Heart left ventricle (tissue), 13 donors: ENCODE measurements around the gene ESPNL.

Source experiments
- CTCF ChIP-seq, 12 donors: fragments of 200-600 bp; sonication (generic) in 4 of 12; IDR thresholded peaks; one replicate each; pipeline versions ENCODE4 v1.5.0 to v1.8.0; 2018 to 2022; ENCODE audit warnings: antibody characterized with exemption in 12 of 12, mild to moderate bottlenecking in 5 of 12
- POLR2A ChIP-seq, 2 donors: fragments of 450-650 bp; IDR thresholded peaks; one replicate each; pipeline ENCODE4 v1.6.1; 2017; ENCODE audit warnings: antibody characterized with exemption in 2 of 2, mild to moderate bottlenecking in 2 of 2, moderate library complexity in 2 of 2
- donor health status: ischemic (EF 13 %, LVEDD 7.1; RV severe dilation, severe dysfunction).
- donor health status: DM: no; HTN: yes; CAD: no.
- donor health status: DM: no; HTN: no; CAD: no.
- donor health status: ischemic (EF 25% LVEDD 6.9; RV normal size, moderate dysfunction).
- donor health status: ischemic (EF 25% LVEDD 5.7; RV mildly dilated, moderate dysfunction).
- donor health status: ischemic (EF 35%, LVEDD 5.7; RV mildly dilated, moderate dysfunction).
- donor health status: nonischemic (EF 11% LVEDD 7.7; RV severe dilation, severe dysfunction).
- donor health status: DM: yes; HTN: yes; CAD: no.
- donor health status: PGD.
- donor health status: ischemic (EF 29% LVEDD 5.4; RV normal size, mild dysfunction).
- donor health status: nonischemic (EF 23%, LVEDD 6.1; RV moderate dilation, normal function).

- TF ChIP-seq CTCF (IDR thresholded peaks at IDR 0.05) (no peak), POLR2A (IDR thresholded peaks at IDR 0.05) (no peak)
These were observed 51.1 kb downstream of the ESPNL start for GRCh38 chr2:238151205-238151604.
